Hematopoietic multipotent progenitor cell treated with erythropoietin and hydrocortisone succinate and interleukin-3 and kit ligand, for 15 days (in vitro differentiated cells): ENCODE data around the gene MRPL23.

ENCODE experiments used
- DNase-seq: peaks from one replicate; pipeline ENCODE4 v3.0.0-alpha.2; 2015; ENCODE audit warnings: low spot score

Gene MRPL23

GRCh38 chr11:1946812-1947484, at the start of gene MRPL23:
Gene MRPL23, plus strand, starts transcription at chr11:1947332. Its CDS starts 31 bp downstream, at chr11:1947363.
- DNase-seq = no peak

GRCh38 chr11:1899090-1899489, 48.0 kb upstream of the MRPL23 start:
- DNase-seq = peak; percentile 23

- DNase-seq = no peak
Observed at GRCh38 chr11:1899686-1900085, 47.4 kb upstream of the MRPL23 start.

- no peak for DNase-seq
Observed at GRCh38 chr11:1906181-1906580, 41.0 kb upstream of the MRPL23 start.

GRCh38 chr11:1906611-1907423, 40.3 kb upstream of the MRPL23 start:
- DNase-seq = no peak

DNA sequence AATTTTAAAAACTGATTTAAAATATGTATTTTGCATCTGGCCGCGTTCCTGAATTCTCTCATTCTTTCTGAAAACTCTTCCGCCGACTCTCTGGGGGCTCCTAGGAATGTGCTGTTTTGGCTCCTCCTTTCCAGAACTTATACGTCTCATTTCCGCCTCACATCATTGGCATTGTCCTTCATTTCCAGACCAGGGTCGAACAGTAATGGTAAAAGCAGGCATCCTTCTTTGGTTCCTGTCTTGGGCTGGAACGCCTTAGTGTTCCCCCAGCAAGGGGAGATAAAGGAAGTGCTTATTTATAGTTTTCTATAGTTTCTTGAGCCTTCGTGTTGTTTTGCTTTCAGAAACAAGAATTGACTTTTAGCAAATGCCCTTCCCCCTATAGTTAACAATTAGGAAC, 38.5 kb upstream of the MRPL23 start:
- no peak for DNase-seq

DNA sequence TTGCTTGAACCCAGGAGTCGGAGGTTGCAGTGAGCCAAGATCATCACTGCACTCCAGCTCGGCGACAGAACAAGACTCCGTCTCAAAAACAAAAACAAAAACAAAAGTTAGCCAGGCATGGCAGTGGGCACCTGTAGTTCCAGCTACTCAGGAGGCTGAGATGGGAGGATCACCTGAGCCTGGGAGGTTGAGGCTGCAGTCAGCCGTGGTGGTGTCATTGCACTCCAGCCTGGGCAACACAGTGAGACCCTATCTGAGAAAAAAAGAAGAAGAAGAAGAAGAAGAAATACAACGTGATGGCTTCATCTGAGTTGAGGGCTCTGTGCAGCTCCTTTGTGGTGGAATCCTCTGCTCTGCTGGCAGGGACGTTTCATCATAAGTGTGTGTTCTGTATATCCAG, 37.6 kb upstream of the MRPL23 start:
- no peak for DNase-seq

DNA sequence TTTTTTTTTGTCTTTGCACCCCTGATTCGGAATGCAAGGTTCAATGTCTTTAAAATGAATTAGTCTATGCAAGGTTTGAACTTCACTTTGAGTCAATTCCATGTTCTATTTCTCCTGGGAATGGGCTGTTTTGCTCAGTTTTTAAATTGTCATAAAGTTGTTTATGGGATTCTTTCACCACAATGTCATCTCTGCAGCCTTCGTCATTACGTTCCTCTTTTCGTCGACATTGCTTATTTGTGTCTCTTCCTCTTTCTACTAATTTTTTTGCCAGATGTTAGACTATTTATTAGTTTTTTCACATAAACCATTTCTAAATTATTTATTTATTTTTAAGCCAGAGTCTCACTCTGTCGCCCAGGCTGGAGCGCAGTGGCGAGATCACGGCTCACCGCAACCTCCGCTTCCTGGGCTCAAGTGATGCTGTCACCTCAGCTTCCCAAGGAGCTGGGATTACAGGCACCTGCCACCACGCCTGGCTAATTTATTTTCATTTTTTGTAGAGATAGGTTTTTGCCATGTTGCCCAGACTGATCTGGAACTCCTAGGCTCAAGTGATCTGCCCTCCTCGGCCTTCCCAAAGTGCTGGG, 34.7 kb upstream of the MRPL23 start:
- DNase-seq = no peak

DNA sequence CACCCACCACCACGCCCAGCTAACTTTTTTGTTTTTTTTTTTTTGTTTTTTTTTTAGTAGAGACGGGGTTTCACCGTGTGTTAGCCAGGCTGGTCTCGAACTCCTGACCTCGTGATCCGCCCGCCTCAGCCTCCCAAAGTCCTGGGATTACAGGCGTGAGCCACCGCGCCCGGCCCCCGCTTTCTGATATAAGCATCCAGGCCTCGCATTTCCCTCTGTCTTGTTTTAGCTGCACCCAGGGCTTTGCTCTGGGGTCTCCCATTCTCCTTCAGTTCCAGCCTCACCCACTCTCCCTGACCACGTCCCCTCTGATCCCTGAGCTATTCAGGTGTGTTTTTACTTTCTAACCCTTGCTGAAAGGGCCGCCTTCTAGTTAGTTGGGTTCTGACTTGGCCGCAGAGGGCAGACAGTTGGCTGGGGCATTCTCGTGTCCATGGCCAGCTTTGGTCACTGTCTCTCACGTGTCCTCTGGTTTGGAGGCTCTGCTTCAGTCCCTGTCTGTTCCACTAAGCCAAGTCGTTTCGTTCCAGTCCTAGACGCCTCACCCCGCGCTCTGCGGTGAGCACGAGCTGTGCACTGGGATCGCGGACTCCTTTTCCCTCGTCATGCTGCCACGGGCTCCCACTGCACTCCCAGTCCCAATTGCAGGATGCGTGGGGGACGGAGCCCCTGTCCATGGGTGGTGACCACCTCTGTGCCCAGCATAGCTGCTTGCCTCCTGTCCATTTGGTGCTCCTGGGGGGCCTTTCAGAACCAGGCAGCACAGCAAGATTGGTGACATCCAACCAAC, 33.7 kb upstream of the MRPL23 start:
- no peak for DNase-seq

GRCh38 chr11:1915795-1916131, 31.4 kb upstream of the MRPL23 start:
- DNase-seq = no peak

DNA sequence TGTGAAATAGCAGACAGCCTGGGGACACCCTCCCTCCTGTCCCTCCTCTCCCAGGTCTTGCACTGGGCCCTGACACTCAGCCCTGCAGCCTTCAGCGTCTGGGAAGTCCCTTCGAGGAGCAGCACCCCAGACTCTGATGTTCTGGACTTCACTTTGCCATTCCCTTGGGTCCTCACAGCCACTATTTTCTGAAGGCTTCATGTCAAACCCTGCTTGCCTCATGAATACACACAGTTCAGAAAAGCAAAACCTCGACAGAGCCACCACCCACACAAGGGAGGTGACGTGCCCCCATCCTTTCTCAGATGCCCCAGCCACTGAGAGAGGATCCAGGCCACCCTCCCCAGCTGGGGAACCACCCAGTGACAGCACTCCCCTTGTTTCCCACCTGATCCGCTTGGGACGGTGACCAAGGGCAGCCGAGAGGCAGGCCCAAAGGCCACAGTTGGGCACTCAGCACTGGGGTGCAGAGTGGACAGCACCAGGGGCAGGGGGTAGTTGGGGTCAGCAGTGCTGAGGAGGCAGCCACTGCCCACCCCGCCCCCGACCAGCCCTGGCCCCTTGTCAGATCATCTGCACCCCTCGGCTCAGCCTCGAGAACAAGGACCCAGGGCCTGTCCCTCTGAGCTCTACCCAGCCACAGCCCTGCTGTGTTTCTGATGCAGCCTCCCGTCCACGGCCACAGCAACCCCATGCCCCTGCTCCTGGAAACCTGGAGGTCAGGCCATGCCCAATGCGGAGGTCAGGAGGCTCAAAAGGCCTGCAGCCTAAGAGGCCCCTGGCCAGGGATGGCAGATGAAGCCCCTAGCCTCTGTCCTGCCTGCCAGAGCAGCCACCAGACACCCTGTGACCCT, 30.8 kb upstream of the MRPL23 start:
- DNase-seq = no peak

- DNase-seq = no peak
Observed at GRCh38 chr11:1916986-1917522, 30.1 kb upstream of the MRPL23 start.

DNA sequence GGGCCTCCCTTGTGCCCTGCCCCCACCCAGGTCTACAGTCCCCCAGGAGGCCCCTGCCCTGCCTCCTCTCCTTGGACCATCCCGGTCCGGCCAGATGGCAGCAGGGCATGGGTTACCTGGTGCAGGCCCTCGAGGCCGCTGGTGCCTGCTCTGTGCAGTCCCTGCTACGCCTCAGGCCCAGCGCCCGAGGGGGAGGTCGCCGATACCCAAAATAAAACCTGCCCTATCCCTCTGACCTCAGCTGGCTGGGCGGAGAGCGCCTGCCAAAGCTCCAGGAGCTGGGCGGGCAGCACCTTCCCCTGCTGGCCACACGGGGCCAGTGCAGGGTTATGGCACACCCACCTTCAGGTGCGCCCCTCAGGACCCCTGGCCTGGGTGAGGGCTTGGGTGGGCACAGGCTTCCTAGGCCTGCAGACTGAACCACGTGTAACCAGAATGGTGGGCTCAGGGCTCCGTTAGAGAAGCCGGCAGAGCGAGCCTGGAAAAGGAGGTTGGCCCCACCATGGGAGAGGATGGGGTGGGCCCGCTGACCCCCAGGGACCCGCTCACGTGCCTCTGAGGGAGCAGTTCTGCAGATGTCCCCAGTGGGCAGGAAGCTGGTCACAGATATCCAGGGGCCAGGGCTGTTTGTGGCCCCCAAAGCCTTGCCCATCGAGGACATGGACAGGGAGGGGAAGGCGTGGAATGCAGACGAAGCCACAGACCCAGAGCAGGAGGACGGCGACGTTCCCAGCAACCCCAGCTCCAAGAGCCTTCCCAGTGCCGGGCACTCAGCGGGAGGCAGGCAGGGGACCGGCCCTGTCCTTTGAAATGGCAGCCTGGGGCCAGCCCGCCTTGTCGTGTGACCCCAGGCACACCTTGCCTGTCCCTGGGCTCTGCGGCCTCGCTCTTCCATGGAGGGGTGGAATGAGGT, 29.4 kb upstream of the MRPL23 start:
- no peak for DNase-seq

GRCh38 chr11:1918436-1919315, 28.5 kb upstream of the MRPL23 start:
- no peak for DNase-seq

DNA sequence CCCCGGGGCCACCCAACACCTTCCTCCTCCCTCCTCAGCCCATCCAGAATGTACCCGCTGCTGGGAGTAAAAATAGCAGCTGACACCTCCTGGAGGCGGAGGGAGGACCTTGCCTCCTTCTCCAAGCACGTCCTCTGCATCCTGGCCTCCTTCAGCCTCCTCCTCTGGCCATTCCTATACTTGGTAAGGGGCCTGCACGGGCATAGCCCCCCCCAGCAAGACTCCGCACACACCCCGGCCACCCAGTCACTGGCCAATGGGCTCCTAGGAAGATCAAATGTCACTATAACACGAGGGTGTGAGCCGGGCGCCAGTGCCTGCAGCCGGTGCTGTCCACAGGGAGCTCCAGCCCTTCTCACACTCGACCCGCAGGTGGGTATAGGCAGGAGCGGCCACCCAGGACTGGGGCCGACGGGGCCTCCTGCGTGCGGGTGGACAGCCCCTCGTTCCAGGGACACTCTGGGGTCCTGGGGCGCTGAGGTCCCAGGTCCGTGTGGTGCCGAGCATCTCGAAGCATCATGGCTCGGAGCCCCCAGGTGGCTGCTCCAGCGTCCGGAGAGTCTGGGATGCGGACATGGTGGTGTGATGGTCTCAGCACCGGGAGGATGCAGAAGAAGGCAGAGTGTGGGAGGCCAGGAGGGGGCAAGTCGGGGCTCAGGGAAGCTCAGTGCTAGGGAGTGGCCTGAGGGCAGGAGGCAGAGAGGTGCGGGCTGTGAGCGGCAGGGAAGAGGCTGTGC, 27.6 kb upstream of the MRPL23 start, which contains the start of gene TNNT3:
Gene TNNT3 (plus strand): TSS at position 313 of the 737 bp plus-strand sequence. CDS start 3,172 bp downstream, outside the sequence.
- no peak for DNase-seq

DNA sequence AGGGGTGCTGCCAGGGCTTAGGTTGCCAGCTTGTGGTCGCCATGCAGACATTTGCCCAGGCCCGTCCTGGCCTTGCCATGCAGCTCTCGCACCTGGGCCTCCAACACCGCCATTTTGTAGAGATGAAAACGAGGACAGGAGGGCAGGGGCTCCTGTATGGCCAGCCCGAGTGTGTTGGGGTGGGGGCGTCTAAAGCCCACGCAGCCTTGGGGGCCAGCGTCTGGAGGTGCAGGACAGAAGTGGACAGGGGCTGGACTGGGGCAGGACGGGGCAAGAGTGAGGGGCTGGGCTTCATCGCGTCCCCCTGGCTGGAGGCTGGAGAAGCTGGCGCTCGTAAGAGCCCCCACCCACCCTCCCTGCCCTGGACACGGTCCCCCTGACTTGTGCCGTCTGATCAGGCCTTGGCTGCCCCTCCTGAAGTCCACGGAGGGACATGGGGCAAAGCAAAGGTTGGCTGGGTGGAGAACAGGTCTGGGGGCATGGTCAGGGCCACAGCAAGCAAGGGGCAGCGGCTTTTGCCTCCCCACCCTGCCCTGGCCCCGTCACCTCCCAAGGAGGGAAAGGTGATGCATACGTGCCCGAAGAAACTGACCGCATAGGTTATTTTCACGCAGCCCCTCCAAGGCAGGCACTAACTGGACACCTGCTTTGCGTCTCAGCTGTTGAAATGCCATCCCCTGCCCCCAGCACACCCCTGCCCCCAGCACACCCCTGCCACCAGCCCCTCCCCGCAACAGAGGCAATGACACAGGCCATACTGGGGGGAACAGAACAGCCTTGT, 26.8 kb upstream of the MRPL23 start:
- no peak for DNase-seq

DNA sequence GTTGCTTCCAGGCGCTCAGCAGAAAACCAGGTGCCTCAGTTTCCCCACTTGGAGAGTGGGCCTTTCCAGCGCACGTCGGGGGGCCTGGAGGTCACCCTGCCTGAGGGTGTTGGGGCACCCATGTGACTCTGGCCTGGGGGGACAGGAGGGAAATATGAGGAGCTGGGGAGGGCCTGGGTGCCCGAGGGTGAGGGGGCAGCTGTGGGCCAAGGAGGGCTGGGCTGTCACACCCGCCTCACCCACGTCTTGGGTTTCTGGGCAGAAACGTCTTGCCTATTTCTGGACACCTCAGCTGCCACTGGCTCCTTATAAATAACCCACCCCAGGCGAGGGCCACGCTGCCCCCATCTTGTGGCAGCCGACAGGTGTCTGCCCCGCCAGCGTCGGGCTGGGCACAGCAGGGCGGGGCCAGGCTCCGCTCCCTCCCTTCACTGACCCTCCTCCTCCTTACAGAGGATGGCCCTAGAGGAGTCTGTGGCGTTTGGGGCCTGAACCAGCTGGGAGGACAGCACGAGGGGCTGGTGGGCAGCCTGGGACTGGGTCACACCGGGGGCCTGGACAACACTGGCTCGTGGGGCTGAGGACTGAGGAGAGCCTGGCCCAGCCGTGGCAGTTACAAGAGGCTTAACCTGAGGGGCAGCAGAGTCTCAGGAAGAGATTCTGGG, 26.1 kb upstream of the MRPL23 start:
- no peak for DNase-seq
